Hepatocyte (in vitro differentiated cells): ENCODE measurements around the gene ATP6V1B1. TPM values are rescaled to one million over a fixed set of nuclear protein-coding genes. Genes with fewer than 3 reads are reported as not detected.

Source experiments
- DNase-seq: peaks from one replicate; pipeline ENCODE4 v3.0.0-alpha.2; 2016; ENCODE audit warnings: low spot score
- H2AFZ ChIP-seq: fragments of 200-600 bp; sonication (generic); 2 replicates; pipeline ENCODE4 v1.6.0; 2016; ENCODE audit warnings: antibody characterized with exemption, mild to moderate bottlenecking
- H3K27ac ChIP-seq: fragments of 200-600 bp; sonication (generic); 2 replicates; pipeline ENCODE4 v1.5.1; 2016; ENCODE audit warnings: mild to moderate bottlenecking
- H3K27me3 ChIP-seq: fragments of 200-600 bp; sonication (generic); 2 replicates; pipeline ENCODE4 v1.6.1; 2016
- H3K36me3 ChIP-seq: fragments of 200-600 bp; sonication (generic); replicated peaks from 2 replicates; pipeline ENCODE4 v1.5.1; 2016; ENCODE audit warnings: low read depth; ENCODE audit not compliant: insufficient read depth
- H3K4me1 ChIP-seq: fragments of 200-600 bp; sonication (generic); 2 replicates; pipeline ENCODE4 v1.5.1; 2016; ENCODE audit warnings: mild to moderate bottlenecking, moderate library complexity; ENCODE audit not compliant: insufficient read depth
- H3K4me2 ChIP-seq: fragments of 200-600 bp; sonication (generic); 2 replicates; pipeline ENCODE4 v1.6.0; 2016
- H3K4me3 ChIP-seq: fragments of 200-600 bp; sonication (generic); 2 replicates; pipeline ENCODE4 v1.5.1; 2016; ENCODE audit warnings: mild to moderate bottlenecking
- H3K79me2 ChIP-seq: fragments of 200-600 bp; sonication (generic); 2 replicates; pipeline ENCODE4 v1.6.0; 2017; ENCODE audit warnings: mild to moderate bottlenecking
- H3K9me2 ChIP-seq: fragments of 200-600 bp; sonication (generic); replicated peaks from 2 replicates; pipeline ENCODE4 v1.6.0; 2017; ENCODE audit warnings: mild to moderate bottlenecking; ENCODE audit not compliant: insufficient read depth
- H3K9me3 ChIP-seq: fragments of 200-600 bp; sonication (generic); 2 replicates; pipeline ENCODE4 v1.5.1; 2016; ENCODE audit warnings: low read depth, mild to moderate bottlenecking
- H4K20me1 ChIP-seq: fragments of 200-600 bp; sonication (generic); 2 replicates; pipeline ENCODE4 v1.6.0; 2016; ENCODE audit warnings: mild to moderate bottlenecking; ENCODE audit not compliant: insufficient read depth, poor library complexity, severe bottlenecking
- EZH2 ChIP-seq: fragments of 200-600 bp; sonication (generic); IDR thresholded peaks from 2 replicates; pipeline ENCODE4 v1.6.1; 2016; ENCODE audit warnings: antibody characterized with exemption, mild to moderate bottlenecking, borderline replicate concordance
- EZH2phosphoT487 ChIP-seq: fragments of 200-600 bp; sonication (generic); IDR thresholded peaks from one replicate; pipeline ENCODE4 v1.6.1; 2018; ENCODE audit warnings: antibody characterized with exemption, mild to moderate bottlenecking, low read depth, moderate library complexity; ENCODE audit not compliant: unreplicated experiment, severe bottlenecking
- WGBS: methylation state at CpG from one replicate; pipeline ENCODE4 v1.1.6; 2016; ENCODE audit warnings: low lambda C conversion rate; ENCODE audit errors: missing lambda C conversion rate; 5-methylcytosine and 5-hydroxymethylcytosine counted together
- polyA plus RNA-seq: library from polyadenylated mRNA; unstranded; fragments of >200 nt; fragmentation: Nextera tagmentation; extraction: Ambion mirVana; gene quantifications from 2 replicates; pipeline ENCODE4 v1.2.1, GENCODE V29; 2016
- total RNA-seq: library from RNA; depleted of rRNA; stranded (reverse); fragments of >200 nt; gene quantifications from 2 replicates; pipeline ENCODE4 v1.2.3, GENCODE V29; 2014
- TF ChIP-seq, protein P1 (sequence below): fragments of 200-600 bp; sonication (generic); IDR thresholded peaks from 2 replicates; pipeline ENCODE4 v1.5.1; 2016; ENCODE audit warnings: antibody characterized with exemption, mild to moderate bottlenecking; ENCODE audit not compliant: poor library complexity

The ATP6V1B1 gene
- total RNA-seq (0.84 and 1.7 TPM in 2 replicates), polyA plus RNA-seq (2.9 and 4.0 TPM in 2 replicates)

DNA sequence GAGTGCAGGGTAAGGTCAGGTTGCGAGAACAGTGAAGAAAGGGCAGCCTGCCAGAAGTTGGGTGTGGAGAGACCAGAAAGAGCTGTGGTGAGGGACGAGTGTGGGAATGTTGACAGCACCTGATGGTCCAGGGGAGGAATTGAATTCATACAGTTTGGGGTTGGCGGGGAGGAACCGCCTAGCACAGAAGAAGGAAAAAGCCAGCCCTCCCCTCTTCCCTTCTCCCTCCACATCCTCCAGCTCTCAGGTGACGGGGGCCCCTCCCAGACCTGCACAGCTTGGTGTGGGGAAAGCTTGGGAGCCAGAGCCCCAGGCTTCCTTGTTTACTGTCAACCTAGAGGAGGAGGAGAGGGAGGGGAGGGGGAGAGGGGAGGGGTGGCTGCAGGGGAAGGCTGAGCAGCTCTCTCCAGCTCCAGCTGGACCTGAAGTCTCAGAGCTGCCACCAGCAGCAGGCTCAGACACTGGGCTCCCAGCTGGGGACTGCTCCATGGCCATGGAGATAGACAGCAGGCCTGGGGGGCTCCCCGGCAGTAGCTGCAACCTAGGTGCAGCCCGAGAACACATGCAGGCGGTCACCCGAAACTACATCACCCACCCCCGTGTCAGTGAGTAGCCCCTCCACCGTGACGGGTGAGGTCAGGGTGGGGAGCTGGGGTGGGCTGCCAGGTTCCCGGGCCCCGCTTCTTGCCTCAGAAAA is at the start of gene ATP6V1B1:
Gene ATP6V1B1 (plus strand): TSS at position 433 of the 697 bp plus-strand sequence. CDS start 55 bp downstream, at position 488.
- Histone ChIP-seq H3K4me2 (no peak within 1 kb of the TSS), H3K9me3 (no peaks in the 10 kb centered on the region), H3K36me3 (no peaks in the 10 kb centered on the region), H4K20me1 (no peaks in the 10 kb centered on the region), H3K79me2 (no peaks in the 10 kb centered on the region), H3K27me3 (peaks cover 22% of the 10 kb centered on the region), H3K27ac (no peak within 1 kb of the TSS), H3K4me3 (no peak within 1 kb of the TSS), H3K9me2 (no peaks in the 10 kb centered on the region), H3K4me1 (no peaks in the 10 kb centered on the region), H2AFZ (no peak within 1 kb of the TSS)
- TF ChIP-seq, protein P1, sequence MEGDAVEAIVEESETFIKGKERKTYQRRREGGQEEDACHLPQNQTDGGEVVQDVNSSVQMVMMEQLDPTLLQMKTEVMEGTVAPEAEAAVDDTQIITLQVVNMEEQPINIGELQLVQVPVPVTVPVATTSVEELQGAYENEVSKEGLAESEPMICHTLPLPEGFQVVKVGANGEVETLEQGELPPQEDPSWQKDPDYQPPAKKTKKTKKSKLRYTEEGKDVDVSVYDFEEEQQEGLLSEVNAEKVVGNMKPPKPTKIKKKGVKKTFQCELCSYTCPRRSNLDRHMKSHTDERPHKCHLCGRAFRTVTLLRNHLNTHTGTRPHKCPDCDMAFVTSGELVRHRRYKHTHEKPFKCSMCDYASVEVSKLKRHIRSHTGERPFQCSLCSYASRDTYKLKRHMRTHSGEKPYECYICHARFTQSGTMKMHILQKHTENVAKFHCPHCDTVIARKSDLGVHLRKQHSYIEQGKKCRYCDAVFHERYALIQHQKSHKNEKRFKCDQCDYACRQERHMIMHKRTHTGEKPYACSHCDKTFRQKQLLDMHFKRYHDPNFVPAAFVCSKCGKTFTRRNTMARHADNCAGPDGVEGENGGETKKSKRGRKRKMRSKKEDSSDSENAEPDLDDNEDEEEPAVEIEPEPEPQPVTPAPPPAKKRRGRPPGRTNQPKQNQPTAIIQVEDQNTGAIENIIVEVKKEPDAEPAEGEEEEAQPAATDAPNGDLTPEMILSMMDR, result no peak
- DNase-seq, result peak; percentile 44
- WGBS, result 60% methylated on average over 14 of the region's 14 CpGs

DNA sequence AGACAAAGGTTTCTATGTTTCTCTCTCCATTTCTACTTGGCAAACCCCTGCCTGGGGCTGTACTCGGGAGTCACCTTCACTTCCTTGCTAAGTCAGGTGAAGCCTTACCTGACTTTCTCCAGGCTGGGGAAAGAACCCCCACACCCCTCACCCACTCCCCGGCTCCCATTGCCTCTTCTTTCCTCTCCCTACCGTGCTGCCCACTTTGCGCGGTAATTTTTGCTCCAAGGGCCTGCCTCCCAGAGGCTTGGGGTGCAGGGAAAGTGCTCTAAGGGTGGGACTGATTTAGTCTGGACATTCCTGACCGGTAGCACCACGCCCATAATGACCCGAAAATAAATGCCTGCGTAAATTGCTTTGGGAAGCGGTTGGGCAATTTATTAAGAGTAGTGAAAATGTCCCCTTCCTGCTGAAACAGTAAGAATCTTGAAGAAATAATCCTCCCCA is 49.1 kb upstream of the ATP6V1B1 start:
- Histone ChIP-seq H2AFZ (no peak overlapping the region), H3K4me3 (no peak overlapping the region), H3K36me3 (no peaks in the 10 kb centered on the region), H3K27me3 (peaks cover 99% of the 10 kb centered on the region), H3K4me1 (peaks cover 15% of the 10 kb centered on the region), H3K9me2 (no peaks in the 10 kb centered on the region), H3K4me2 (no peak overlapping the region), H3K79me2 (no peaks in the 10 kb centered on the region), H4K20me1 (no peaks in the 10 kb centered on the region), H3K27ac (no peak overlapping the region), H3K9me3 (peaks cover 3% of the 10 kb centered on the region)
- WGBS, result 5% methylated on average over 10 of the region's 10 CpGs
- no peak for DNase-seq
- TF ChIP-seq EZH2phosphoT487 (peak; percentile 75), EZH2 (peak; percentile 56)
- TF ChIP-seq, protein P1, result no peak

DNA sequence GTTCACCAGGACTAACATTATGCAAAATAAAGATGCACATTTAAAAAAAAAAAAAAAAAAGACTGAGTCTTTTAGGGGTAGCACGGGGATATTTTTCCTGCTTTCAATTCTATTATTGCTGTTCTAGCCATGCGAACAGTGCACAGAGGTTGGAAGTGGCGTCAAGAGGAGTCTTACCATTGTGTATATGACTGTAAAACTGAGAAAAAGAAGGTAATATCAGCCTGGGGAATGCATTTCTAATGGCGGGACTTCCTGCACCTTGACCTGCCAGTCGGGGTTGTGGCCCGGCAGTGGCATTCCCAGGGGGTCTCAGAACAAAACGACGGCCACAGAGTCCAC is 48.5 kb upstream of the ATP6V1B1 start:
- Histone ChIP-seq H3K9me3 (peaks cover 3% of the 10 kb centered on the region), H3K9me2 (no peaks in the 10 kb centered on the region), H3K27ac (no peak overlapping the region), H2AFZ (peak overlapping the region; percentile 90), H3K36me3 (no peaks in the 10 kb centered on the region), H4K20me1 (no peaks in the 10 kb centered on the region), H3K79me2 (no peaks in the 10 kb centered on the region), H3K4me2 (peak overlapping the region; percentile 93), H3K4me1 (peaks cover 15% of the 10 kb centered on the region), H3K4me3 (peak overlapping the region; percentile 29), H3K27me3 (peaks cover 100% of the 10 kb centered on the region)
- no peak for TF ChIP-seq EZH2
- TF ChIP-seq, protein P1, result no peak
- TF ChIP-seq EZH2phosphoT487, result peak; percentile 75
- 3% methylated on average over 8 of the region's 8 CpGs for WGBS
- DNase-seq, result no peak
